GM19452 (cell line): ENCODE results near the gene PRDX4.
"Not testable (repeated sequence)": the region's sequence is repeated elsewhere in the genome, so short reads cannot be mapped to it uniquely, and the experiment has no call there.

Experiments used
- ATAC-seq: cut with Tn5 transposase; IDR thresholded peaks from one replicate; pipeline ENCODE4 v1.9.1; 2021; ENCODE audit not compliant: unreplicated experiment

Gene PRDX4

DNA sequence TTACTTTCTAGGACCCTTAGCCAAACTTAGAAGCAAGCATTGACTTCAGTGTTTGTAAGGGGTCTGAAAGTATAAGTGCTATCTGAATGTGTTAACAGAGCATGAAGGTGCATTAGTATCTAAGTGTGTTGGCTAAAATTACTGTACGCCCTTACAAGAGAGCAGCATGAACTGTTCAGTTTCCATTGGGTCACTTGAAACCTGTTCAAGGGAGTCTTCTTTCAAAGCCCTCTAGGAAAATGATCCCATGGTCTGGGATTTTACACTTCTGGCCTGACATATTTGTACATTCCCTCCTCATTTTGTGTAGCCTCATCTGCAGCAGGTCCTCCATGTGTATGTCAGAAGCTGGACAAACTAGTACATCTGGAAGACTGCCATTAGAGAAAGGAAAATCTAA lies 3.2 kb downstream of the PRDX4 start:
- ATAC-seq: no peak

DNA sequence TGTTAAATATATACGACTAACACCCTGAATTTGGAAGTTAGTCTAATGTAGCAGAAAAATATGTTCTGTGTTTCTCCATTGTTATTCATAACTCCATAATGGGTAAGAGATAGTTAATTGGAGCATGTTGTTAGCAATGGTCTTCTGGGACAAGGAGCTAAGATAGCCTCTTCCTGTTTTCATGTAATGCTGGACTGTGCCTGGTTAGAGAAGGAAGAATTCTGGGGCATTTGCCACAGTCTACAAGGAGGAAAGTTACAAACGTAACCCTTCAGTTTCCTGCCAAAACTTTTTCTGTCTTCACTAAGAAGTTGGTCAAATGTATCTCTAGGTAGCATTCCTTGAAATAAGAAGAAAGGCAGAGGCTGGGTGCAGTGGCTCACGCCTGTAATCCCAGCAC lies 5.8 kb downstream of the PRDX4 start:
- ATAC-seq: no peak

DNA sequence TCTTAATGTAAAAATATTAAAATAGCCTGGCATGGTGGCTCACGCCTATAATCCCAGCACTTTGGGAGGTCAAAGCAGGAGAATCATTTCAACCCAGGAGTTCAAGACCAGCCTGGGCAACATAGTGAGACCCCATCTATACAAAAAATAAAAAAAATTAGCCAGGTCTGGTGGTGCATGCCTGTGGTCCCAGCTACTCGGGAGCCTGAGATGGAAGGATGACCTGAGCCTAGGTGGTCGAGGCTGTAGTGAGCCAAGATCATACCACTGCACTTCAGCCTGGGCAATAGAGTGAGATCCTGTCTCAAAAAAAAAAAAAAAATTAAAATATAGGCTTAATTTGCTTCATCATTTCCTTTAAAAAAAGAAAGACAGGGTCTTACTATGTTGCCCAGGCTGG lies 9.2 kb downstream of the PRDX4 start:
- ATAC-seq: not testable (repeated sequence)

DNA sequence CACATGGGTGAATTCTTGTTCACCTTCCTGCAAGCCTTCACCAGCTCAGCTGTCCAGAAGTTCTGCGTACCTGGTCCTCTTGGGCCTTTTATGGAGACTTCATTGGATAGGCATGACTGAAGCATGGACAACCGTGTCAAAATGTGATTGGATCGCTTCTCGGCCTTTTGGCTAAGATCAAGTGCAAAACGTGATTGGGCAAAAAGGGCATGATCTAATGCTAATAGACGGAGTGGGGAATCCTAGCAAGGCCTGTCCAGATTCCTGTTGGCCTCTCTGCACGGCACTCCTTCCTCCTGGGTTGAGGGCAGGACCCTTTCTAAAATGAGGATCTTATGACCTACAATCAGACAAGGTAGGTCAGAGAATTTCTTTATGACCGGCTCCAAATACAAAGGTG lies 24.9 kb downstream of the PRDX4 start:
- no peak for ATAC-seq

DNA sequence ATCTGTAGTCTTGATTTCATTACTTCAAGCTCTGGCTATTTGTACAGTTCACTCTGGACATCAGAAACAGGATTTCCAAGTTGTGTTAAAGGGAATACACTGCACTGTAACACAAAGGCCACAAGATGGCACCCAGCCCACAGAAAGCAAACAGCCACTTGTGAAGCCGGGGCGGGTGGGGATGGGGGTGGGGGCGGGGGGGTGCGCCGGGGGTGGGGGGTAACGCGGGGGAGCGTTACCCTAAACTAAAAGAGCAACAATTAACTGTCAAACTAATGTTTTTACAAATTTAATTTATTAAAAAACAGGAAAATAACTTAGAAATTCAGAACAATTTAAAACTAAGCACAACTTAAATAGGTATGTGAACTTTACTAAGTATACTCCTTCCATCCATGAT lies 27.3 kb downstream of the PRDX4 start:
- ATAC-seq: no peak

DNA sequence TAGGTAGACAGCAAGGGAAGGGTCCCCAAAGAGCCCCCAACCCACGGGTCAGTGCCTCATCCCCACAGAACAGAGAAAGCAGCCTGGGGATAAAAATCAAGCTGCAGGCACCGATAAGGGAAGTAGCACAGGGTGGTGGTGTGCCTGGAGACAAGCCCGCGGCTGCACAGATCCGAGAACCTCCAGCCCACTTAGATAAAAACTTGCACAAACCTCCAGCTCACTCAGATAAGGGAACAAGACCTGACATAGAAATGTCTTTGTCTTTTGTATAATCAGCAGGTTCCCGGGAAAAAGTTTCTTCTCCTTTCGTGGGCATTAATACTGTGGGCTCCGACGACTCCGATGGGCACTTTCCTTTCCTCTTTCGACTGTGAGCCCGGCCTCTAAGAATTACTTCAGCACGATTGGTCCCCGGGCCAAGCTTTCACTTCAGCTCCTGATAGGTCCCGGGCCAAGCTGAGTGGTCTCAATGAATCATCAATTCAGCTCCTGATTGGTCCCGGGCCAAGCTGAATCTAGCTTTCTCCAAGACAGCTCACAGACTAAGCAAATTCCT lies 32.4 kb downstream of the PRDX4 start:
- ATAC-seq: no peak

DNA sequence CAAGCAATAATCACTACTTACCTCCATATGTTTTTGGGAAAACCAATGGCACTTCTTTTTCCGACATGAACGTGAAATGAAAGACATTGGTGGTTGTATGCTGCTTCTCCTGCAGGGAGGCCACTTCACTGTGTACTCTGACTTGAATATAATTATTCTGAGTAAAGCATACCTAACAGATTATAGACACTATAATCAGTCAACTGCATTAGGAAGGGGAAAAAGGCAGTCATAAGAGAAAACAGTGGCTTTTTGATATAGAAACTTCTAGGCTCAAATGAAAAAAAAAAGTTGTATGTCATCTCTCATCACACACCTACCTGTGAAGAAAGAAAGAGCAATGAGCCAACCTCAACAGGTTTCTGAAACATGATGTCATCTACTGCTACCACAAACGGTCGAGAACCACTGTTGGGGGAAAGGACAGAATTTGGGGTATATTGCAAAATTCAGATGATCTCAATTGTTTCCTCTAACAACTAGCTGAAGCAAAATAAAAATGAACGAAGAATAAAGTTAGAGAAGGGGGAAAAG lies 37.4 kb downstream of the PRDX4 start:
- ATAC-seq: no peak

DNA sequence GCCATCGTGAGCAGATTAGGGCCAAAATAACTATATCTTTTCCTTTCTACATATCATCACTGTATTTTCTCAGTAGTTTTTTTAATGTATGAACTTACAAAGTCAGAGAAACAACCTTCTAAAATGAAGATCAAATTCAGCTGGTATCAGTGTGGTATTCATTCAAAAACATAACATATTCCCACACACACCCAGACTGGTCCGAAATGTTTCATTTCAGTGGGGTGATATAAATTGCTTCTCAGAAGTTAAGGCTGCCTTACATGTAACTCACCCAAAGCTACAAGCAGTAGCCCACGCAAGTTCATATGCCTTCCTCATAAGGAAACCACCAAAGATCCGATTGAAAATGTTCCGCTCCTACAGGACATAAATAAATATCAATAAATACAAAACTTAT lies 37.9 kb downstream of the PRDX4 start:
- no peak for ATAC-seq

DNA sequence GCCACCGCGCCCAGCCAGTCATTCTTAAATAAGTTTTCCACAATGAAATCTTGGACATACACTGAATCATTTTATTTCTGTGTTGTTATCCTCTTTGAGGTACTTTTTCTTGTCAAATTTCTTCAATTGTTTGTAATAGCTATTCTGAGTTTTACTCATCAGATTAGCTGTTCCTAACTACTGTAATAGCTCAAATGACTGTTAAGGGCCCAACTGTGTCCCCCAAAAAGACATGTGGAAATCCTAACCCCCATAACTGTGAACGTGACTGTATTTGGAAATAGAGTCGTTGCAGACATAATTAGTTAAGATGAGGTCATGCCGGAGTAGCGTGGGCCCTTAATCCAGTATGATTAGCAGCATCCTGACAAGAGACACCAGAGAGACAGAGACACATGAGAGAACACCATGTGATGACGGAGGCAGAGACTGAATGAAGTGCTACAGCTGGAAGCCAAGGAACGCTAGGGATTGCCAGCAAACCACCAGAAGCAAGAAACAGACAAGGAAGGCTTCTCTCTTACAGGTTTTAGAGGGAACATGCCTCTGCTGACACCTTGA lies 52.9 kb downstream of the PRDX4 start:
- ATAC-seq: no peak

DNA sequence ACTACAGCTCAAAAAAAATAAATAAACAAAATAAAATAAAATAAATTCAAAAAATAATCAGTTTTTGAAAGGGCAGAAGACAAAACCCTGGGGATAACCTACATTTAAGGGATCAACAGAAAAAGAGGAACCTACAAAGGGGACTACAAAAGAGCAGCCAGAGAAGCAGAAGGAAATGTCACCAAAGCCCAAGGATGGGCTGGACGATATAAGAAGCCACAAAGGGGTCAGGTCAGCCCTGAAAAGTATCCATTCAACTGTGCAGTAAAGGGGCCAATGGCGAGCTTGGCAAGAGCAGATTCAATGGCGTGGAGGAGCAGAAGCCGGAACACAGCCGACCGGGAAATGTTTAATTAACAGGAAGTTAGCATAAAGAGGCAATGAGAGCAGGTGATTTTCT lies 58.9 kb downstream of the PRDX4 start:
- no peak for ATAC-seq

DNA sequence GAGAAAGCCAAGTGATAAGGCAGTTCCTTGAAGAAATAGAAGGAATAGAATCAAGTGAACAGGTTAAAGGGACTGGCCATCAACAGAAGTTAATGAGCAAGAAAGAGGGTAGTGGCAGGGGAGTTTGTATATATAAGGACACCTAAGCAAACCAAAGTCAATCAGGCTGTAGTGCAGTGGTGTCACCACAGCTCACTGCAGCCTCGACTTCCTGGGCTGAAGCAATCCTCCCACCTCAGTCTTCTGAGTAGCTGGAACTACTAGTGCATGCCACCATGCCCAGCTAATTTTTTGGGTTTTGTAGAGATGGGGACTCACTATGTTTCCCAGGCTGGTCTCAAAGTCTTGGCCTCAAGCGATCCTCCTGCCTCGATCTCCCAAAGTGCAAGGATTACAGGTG lies 59.9 kb downstream of the PRDX4 start:
- no peak for ATAC-seq

DNA sequence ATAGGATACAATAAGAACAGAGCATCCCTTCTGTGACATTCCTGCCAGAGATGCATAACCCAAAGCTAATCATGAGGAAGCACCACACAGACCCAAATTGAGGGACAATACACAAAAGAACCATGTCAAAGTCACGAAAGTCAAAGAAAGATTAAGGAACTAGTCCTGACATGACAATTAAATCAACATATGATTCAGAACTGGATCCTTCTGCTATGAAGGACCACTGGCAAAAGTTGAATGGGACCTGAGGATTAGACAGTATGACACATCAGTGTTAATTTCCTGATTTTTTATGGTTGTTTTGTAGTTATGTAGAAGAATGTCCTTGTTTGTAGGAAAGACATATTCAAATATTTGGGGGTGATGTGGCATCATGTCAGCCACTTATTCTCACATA lies 61.9 kb downstream of the PRDX4 start:
- ATAC-seq: no peak

DNA sequence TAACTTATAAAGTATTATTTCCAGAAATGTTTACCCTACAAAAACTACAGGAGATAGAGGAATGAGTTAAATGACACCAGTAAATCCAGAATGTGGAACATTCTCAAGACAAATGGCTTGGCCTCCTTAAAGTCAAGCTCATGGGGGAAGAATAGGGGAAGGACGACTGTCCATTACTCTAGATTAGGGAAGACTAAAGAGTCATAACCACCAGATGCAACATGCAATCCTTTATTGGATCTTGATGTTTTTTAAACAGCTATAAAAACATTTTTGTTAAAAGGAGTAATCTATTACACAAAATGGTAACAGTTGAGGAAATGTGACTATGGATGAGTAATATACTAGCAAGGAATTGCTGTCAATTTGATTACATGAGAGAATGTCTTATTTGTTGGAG lies 64.7 kb downstream of the PRDX4 start:
- ATAC-seq: no peak

DNA sequence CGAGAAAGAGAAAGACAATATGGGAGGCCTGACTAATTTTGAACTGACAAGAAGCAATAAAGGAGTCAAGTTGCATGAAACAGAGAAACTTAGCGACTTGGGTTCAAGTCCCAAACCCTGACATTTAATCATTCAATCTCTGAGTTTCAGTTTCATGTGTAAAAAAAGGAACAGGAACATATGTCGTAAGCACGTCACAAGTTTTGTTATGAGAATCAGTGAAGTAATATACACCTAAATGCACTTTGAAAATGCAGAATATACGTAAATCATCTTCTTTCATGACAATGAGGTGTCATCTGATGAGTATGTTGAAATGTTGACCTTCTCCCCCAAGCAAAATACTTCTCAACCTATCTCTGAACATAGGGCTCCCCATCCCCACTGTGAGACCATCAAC lies 65.4 kb downstream of the PRDX4 start:
- peak; percentile 84 for ATAC-seq
